HepG2 (cell line): ENCODE results near the gene LUC7L2. TPM values are rescaled to one million over a fixed set of nuclear protein-coding genes. Genes with fewer than 3 reads are reported as not detected.

Experiments
- CBX5 ChIP-seq: sonication (generic); formaldehyde crosslinking; IDR thresholded peaks from 2 replicates; pipeline ENCODE4 v1.4.0; 2020; ENCODE audit warnings: missing genetic modification reagents, borderline replicate concordance
- CREB3 ChIP-seq: sonication (generic); formaldehyde crosslinking; IDR thresholded peaks from 2 replicates; pipeline ENCODE4 v1.5.0; 2020; ENCODE audit warnings: missing genetic modification reagents
- E2F2 ChIP-seq: sonication (generic); formaldehyde crosslinking; IDR thresholded peaks from 2 replicates; pipeline ENCODE4 v1.4.0; 2020; ENCODE audit warnings: missing genetic modification reagents, borderline replicate concordance
- EED ChIP-seq: sonication (generic); formaldehyde crosslinking; IDR thresholded peaks from 2 replicates; pipeline ENCODE4 v1.5.0; 2020; ENCODE audit warnings: mild to moderate bottlenecking, missing genetic modification reagents
- FOXP1 ChIP-seq, 2 experiments: fragments of 450-650 bp in 1 of 2; IDR thresholded peaks; 2 replicates each; pipeline ENCODE4 v1.6.1; 2017 to 2018; ENCODE audit warnings: antibody characterized with exemption in 1 of 2
- GABPA ChIP-seq, 2 experiments: IDR thresholded peaks; 2 replicates each; pipeline ENCODE4 v1.6.1; 2011 to 2016; ENCODE audit warnings: low read depth in 2 of 2, low read length in 1 of 2, missing biosample characterization in 1 of 2, missing genetic modification characterization in 1 of 2
- GZF1 ChIP-seq: sonication (generic); formaldehyde crosslinking; IDR thresholded peaks from 2 replicates; pipeline ENCODE4 v1.5.1; 2020; ENCODE audit warnings: mild to moderate bottlenecking, missing genetic modification reagents
- HOXD1 ChIP-seq: sonication (generic); formaldehyde crosslinking; IDR thresholded peaks from 2 replicates; pipeline ENCODE4 v1.5.0; 2020; ENCODE audit warnings: missing genetic modification reagents
- NRL ChIP-seq: sonication (generic); formaldehyde crosslinking; IDR thresholded peaks from 2 replicates; pipeline ENCODE4 v1.5.0; 2020; ENCODE audit warnings: missing genetic modification reagents, mild to moderate bottlenecking, moderate library complexity, borderline replicate concordance
- PLRG1 ChIP-seq: fragments of 450-650 bp; conservative IDR thresholded peaks from 2 replicates; pipeline ENCODE4 v1.6.1; 2016
- SIN3B ChIP-seq: fragments of 150-350 bp; IDR thresholded peaks from 2 replicates; pipeline ENCODE4 v1.6.1; 2014; ENCODE audit warnings: low read length
- TBX2 ChIP-seq: sonication (generic); formaldehyde crosslinking; IDR thresholded peaks from 2 replicates; pipeline ENCODE4 v1.5.0; 2020; ENCODE audit warnings: missing genetic modification reagents, mild to moderate bottlenecking, borderline replicate concordance
- THAP7 ChIP-seq: sonication (generic); formaldehyde crosslinking; IDR thresholded peaks from 2 replicates; pipeline ENCODE4 v1.8.1; 2023; ENCODE audit warnings: mild to moderate bottlenecking, missing genetic modification reagents
- ZBTB49 ChIP-seq: sonication (generic); formaldehyde crosslinking; IDR thresholded peaks from 2 replicates; pipeline ENCODE4 v1.4.0; 2020; ENCODE audit warnings: missing genetic modification reagents, borderline replicate concordance
- ZFYVE20 ChIP-seq: sonication (generic); formaldehyde crosslinking; IDR thresholded peaks from 2 replicates; pipeline ENCODE4 v1.8.0; 2023; ENCODE audit warnings: low read depth, mild to moderate bottlenecking, moderate library complexity, missing genetic modification reagents, borderline replicate concordance
- ZMYM2 ChIP-seq: sonication (generic); formaldehyde crosslinking; IDR thresholded peaks from 2 replicates; pipeline ENCODE4 v1.8.0; 2022; ENCODE audit warnings: mild to moderate bottlenecking, missing genetic modification reagents
- ZNF3 ChIP-seq: IDR thresholded peaks from 2 replicates; pipeline ENCODE4 v1.7.0; 2017; ENCODE audit warnings: inconsistent platforms
- ZNF343 ChIP-seq: sonication (generic); formaldehyde crosslinking; IDR thresholded peaks from 2 replicates; pipeline ENCODE4 v1.4.0; 2020; ENCODE audit warnings: mild to moderate bottlenecking, missing genetic modification reagents
- ZNF430 ChIP-seq: sonication (generic); formaldehyde crosslinking; IDR thresholded peaks from 2 replicates; pipeline ENCODE4 v1.9.0; 2021; ENCODE audit warnings: mild to moderate bottlenecking, missing genetic modification reagents
- ZNF530 ChIP-seq: sonication (generic); formaldehyde crosslinking; IDR thresholded peaks from 2 replicates; pipeline ENCODE4 v1.5.0; 2020; ENCODE audit warnings: low read depth, mild to moderate bottlenecking, missing genetic modification reagents
- ZNF629 ChIP-seq: sonication (generic); formaldehyde crosslinking; conservative IDR thresholded peaks from 2 replicates; pipeline ENCODE4 v1.5.0; 2020; ENCODE audit warnings: missing genetic modification reagents
- ZNF850 ChIP-seq: sonication (generic); formaldehyde crosslinking; conservative IDR thresholded peaks from 2 replicates; pipeline ENCODE4 v1.9.0; 2021; ENCODE audit warnings: mild to moderate bottlenecking, missing genetic modification reagents
- polyA plus RNA-seq, 8 experiments: library from polyadenylated mRNA; depleted of rRNA in 3 of 8; stranded (reverse) in 7 of 8; unstranded in 1 of 8; fragments of >200 nt; fragmentation: Illumina TruSeq in 4 of 8; extraction: Trizol in 4 of 8; gene quantifications; 2 replicates each; pipeline versions ENCODE4 v1.2.1 to v1.2.3, GENCODE V29; 2011 to 2016; ENCODE audit warnings: low read depth in 4 of 8, missing spikeins in 1 of 8, mixed read lengths in 1 of 8; ENCODE audit not compliant: insufficient read depth in 1 of 8
- total RNA-seq, 5 experiments: library from RNA; depleted of rRNA; stranded (reverse); fragments of >200 nt; fragmentation: Illumina TruSeq; extraction: Trizol; gene quantifications; 2 replicates each; pipeline ENCODE4 v1.2.3, GENCODE V29; 2016; ENCODE audit warnings: low read depth in 1 of 5

LUC7L2 gene
- total and polyA plus RNA-seq, 2 of the 13 experiments (the other 11 are each of a cell fraction or from before 2014, with no cell fraction given) = 17.9 to 50.7 TPM

GRCh38 chr7:139341058-139341775 lies 18.5 kb upstream of the LUC7L2 start, which contains the start of gene FMC1 (continued):
- TF ChIP-seq ZBTB49 (CRISPR knock-in tag) (no peak), E2F2 (CRISPR knock-in tag) (no peak), ZNF530 (CRISPR knock-in tag) (no peak), ZNF629 (no peak), ZNF3 (CRISPR knock-in tag) (no peak), FOXP1 (IDR thresholded peaks at IDR 0.05) (no peak), FOXP1 (CRISPR knock-in tag; IDR thresholded peaks at IDR 0.05) (no peak; the same call in 1 of the 2 replicates), EED (CRISPR knock-in tag) (peak; percentile 58; the same call in 1 of the 2 replicates), ZFYVE20 (CRISPR knock-in tag) (no peak), CBX5 (CRISPR knock-in tag) (0 out of 2 replicates have a peak, but pooled peaks have one; percentile 65), HOXD1 (CRISPR knock-in tag) (peak; percentile 57; the same call in 1 of the 2 replicates), NRL (CRISPR knock-in tag) (peak; percentile 89), GZF1 (CRISPR knock-in tag) (no peak), CREB3 (no peak), ZNF430 (peak; percentile 84), ZNF343 (CRISPR knock-in tag) (no peak), ZNF850 (0 out of 2 replicates have a peak, but pooled peaks have one; percentile 28), THAP7 (CRISPR knock-in tag) (0 out of 2 replicates have a peak, but pooled peaks have one; percentile 32), SIN3B (no peak), TBX2 (CRISPR knock-in tag) (peak; percentile 36; the same call in 1 of the 2 replicates), PLRG1 (no peak), ZMYM2 (no peak), GABPA (IDR thresholded peaks at IDR 0.05; ENCODE audit: low read depth, low read length) (no peak), GABPA (CRISPR knock-in tag; IDR thresholded peaks at IDR 0.05; ENCODE audit: low read depth) (no peak; the same call in 1 of the 2 replicates)
